Neutrophil (primary cell): ENCODE data around the gene HYAL2.
"Not testable (repeated sequence)": the region's sequence is repeated elsewhere in the genome, so short reads cannot be mapped to it uniquely, and the experiment has no call there.

Experiments used
- H3K27ac ChIP-seq: fragments of 200-600 bp; sonication (generic); 2 replicates; pipeline ENCODE4 v1.5.1; 2016; ENCODE audit warnings: mild to moderate bottlenecking, moderate library complexity
- H3K27me3 ChIP-seq: fragments of 200-600 bp; sonication (generic); 2 replicates; pipeline ENCODE4 v1.6.0; 2016; ENCODE audit warnings: mild to moderate bottlenecking
- H3K36me3 ChIP-seq: fragments of 200-600 bp; sonication (generic); 2 replicates; pipeline ENCODE4 v1.5.1; 2017
- H3K4me1 ChIP-seq, 2 experiments: fragments of 200-600 bp in 1 of 2; sonication (generic) in 1 of 2; 1 replicate in 1 of 2; 2 replicates in 1 of 2; pipeline versions ENCODE4 v1.5.1 to v1.6.1; 2013 to 2016; ENCODE audit warnings: low read depth in 1 of 2, low read length in 1 of 2, mild to moderate bottlenecking in 1 of 2, moderate library complexity in 1 of 2; ENCODE audit not compliant: control insufficient read depth in 1 of 2, insufficient read depth in 1 of 2
- H3K4me3 ChIP-seq, 2 experiments: fragments of 200-600 bp in 1 of 2; sonication (generic) in 1 of 2; 1 replicate in 1 of 2; 2 replicates in 1 of 2; pipeline ENCODE4 v1.5.1; 2013 to 2016; ENCODE audit warnings: low read depth in 1 of 2, low read length in 1 of 2, mild to moderate bottlenecking in 1 of 2, moderate library complexity in 1 of 2
- H3K9me3 ChIP-seq: fragments of 200-600 bp; sonication (generic); 2 replicates; pipeline ENCODE4 v1.5.1; 2016
- CTCF ChIP-seq: fragments of 200-600 bp; sonication (generic); IDR thresholded peaks from 2 replicates; pipeline ENCODE4 v1.5.1; 2016; ENCODE audit warnings: antibody characterized with exemption

HYAL2 gene

GRCh38 chr3:50286322-50287227, 36.0 kb downstream of the HYAL2 start:
- Histone ChIP-seq H3K4me1 (peaks cover 4% of the 10 kb centered on the region in 2 experiments), H3K27ac (no peak overlapping the region), H3K36me3 (peaks cover 12% of the 10 kb centered on the region), H3K4me3 (no peak overlapping the region), H3K27me3 (no peaks in the 10 kb centered on the region), H3K9me3 (no peaks in the 10 kb centered on the region)
- no peak for TF ChIP-seq CTCF

DNA sequence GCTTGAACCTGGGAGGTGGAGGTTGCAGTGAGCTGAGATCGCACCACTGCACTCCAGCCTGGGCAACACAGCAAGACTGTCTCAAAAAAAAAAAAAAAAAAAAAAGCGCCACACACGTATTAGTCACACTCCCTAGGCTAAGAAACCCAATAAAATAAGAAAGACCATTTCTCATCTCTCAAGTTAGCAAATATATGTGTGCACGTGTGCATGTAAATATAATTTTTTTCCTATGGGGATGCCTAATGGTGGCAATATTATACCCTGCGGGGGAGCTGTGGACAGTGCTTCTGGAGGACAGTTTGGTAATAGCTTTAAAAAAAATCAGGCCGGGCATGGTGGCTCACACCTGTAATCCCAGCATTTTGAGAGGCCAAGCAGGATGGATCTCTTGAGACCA, 38.4 kb downstream of the HYAL2 start:
- not testable (repeated sequence) for H3K4me3 ChIP-seq, H3K27ac ChIP-seq, H3K9me3 ChIP-seq, H3K4me1 ChIP-seq, H3K27me3 ChIP-seq
- H3K36me3 ChIP-seq, result peaks cover 12% of the 10 kb centered on the region

- no peaks in the 10 kb centered on the region for H3K36me3 ChIP-seq
- H3K27me3 ChIP-seq, result peaks cover 48% of the 10 kb centered on the region
- H3K9me3 ChIP-seq, result no peaks in the 10 kb centered on the region
- no peak overlapping the region for H3K27ac ChIP-seq
- no peak overlapping the region for H3K4me3 ChIP-seq
- H3K4me1 ChIP-seq, result peaks cover 7 to 19% of the 10 kb centered on the region in 2 experiments
- no peak for TF ChIP-seq CTCF
Observed at GRCh38 chr3:50279255-50280016, 43.1 kb downstream of the HYAL2 start.

- Histone ChIP-seq H3K9me3 (no peaks in the 10 kb centered on the region), H3K27ac (no peak within 1 kb of the TSS), H3K27me3 (peaks cover 54% of the 10 kb centered on the region), H3K4me1 (peaks cover 12 to 25% of the 10 kb centered on the region in 2 experiments), H3K36me3 (no peaks in the 10 kb centered on the region), H3K4me3 (no peak within 1 kb of the TSS)
- TF ChIP-seq CTCF, result no peak
Observed at GRCh38 chr3:50278880-50279224, 43.7 kb downstream of the HYAL2 start, which contains the start of gene LSMEM2. Gene LSMEM2 (plus strand): TSS chr3:50279087. CDS start chr3:50279114, 27 bp downstream.

- H3K4me3 ChIP-seq, result no peak overlapping the region
- H3K9me3 ChIP-seq, result no peaks in the 10 kb centered on the region
- H3K36me3 ChIP-seq, result no peaks in the 10 kb centered on the region
- no peak overlapping the region for H3K27ac ChIP-seq
- peaks cover 59% of the 10 kb centered on the region for H3K27me3 ChIP-seq
- peaks cover 18 to 30% of the 10 kb centered on the region in 2 experiments for H3K4me1 ChIP-seq
- no peak for TF ChIP-seq CTCF
Observed at GRCh38 chr3:50278123-50278879, 44.2 kb downstream of the HYAL2 start.
